HCT116 (cell line): Measurements from ENCODE around the gene EIF4ENIF1. TPM values are rescaled to one million over a fixed set of nuclear protein-coding genes. Genes with fewer than 3 reads are reported as not detected.

Experiments
- ATAC-seq: fragments of 200-7000 bp; cut with Tn5 transposase; 2 replicates; pipeline ENCODE4 v1.9.1; 2020; ENCODE audit warnings: mild to moderate bottlenecking, moderate library complexity
- BruUV-seq: library from RNA; stranded (reverse); fragments of 400-500 nt; replicated peaks from 2 replicates; lab custom pipeline; 2021; lab: Mats Ljungman, UMichigan
- CTCF ChIA-PET: fragments of 300-600 bp; sonication (Branson Sonifier 250); formaldehyde crosslinking; loops from one replicate; lab custom pipeline; 2021; ENCODE audit warnings: antibody characterized with exemption; lab: Charles Lee
- POLR2A ChIA-PET: fragments of 300-600, 350-600 bp; sonication (Branson Sonifier 250); formaldehyde crosslinking; loops from one replicate; lab custom pipeline; 2021; ENCODE audit warnings: antibody characterized with exemption; lab: Charles Lee
- RAD21 ChIA-PET, 2 experiments: fragments of 300-600 bp; sonication (Branson Sonifier 250); formaldehyde crosslinking; loops; one replicate each; lab custom pipeline; 2023; ENCODE audit warnings: low total read pairs in 2 of 2; ENCODE audit not compliant: uncharacterized antibody in 2 of 2, unreplicated experiment in 2 of 2, low non-redundant PET in 1 of 2; lab: Charles Lee
- DNase-seq: peaks from one replicate; pipeline ENCODE4 v3.0.0-alpha.2; 2010; ENCODE audit warnings: low read depth, low spot score
- H2AFZ ChIP-seq: fragments of 200-600 bp; shearing (Covaris generic), sonication (generic); 2 replicates; pipeline ENCODE4 v1.6.1; 2017; ENCODE audit warnings: low read depth, mixed run types, mixed read lengths, antibody characterized with exemption, low read length; ENCODE audit not compliant: poor library complexity, severe bottlenecking
- H3K27ac ChIP-seq: 2 replicates; pipeline ENCODE4 v1.5.1; 2012; ENCODE audit warnings: low read depth, low read length
- H3K27me3 ChIP-seq: fragments of 200-600 bp; sonication (generic); 2 replicates; pipeline ENCODE4 v1.6.1; 2016; ENCODE audit warnings: mixed run types, low read length, mixed read lengths; ENCODE audit not compliant: insufficient read depth
- H3K36me3 ChIP-seq, 2 experiments: fragments of 200-500 bp in 1 of 2; fragments of 200-600 bp in 1 of 2; sonication (Bioruptor generic) in 1 of 2; sonication (generic) in 1 of 2; 2 replicates each; pipeline versions ENCODE4 v1.5.1 to v1.6.1; 2014 to 2016; ENCODE audit warnings: low read length in 2 of 2, inconsistent platforms in 1 of 2, mixed read lengths in 1 of 2, mixed run types in 1 of 2; ENCODE audit not compliant: insufficient read depth in 2 of 2, control insufficient read depth in 1 of 2
- H3K4me1 ChIP-seq, 2 experiments: fragments of 200-600 bp in 1 of 2; sonication (generic) in 1 of 2; 2 replicates each; pipeline versions ENCODE4 v1.5.1 to v1.6.1; 2012 to 2017; ENCODE audit warnings: low read length in 2 of 2, inconsistent platforms in 1 of 2, mild to moderate bottlenecking in 1 of 2, mixed read lengths in 1 of 2, mixed run types in 1 of 2, moderate library complexity in 1 of 2; ENCODE audit not compliant: insufficient read depth in 2 of 2, control insufficient read depth in 1 of 2
- H3K4me2 ChIP-seq: fragments of 200-600 bp; sonication (generic); 2 replicates; pipeline ENCODE4 v1.6.1; 2017; ENCODE audit warnings: mixed run types, low read length, mixed read lengths
- H3K4me3 ChIP-seq, 2 experiments: fragments of 200-600 bp in 1 of 2; sonication (generic) in 1 of 2; replicated peaks in 1 of 2; 2 replicates each; pipeline ENCODE4 v1.5.1; 2011 to 2016; ENCODE audit warnings: low read length in 2 of 2, control low read depth in 1 of 2, low read depth in 1 of 2, mild to moderate bottlenecking in 1 of 2, mixed read lengths in 1 of 2, mixed run types in 1 of 2
- H3K79me2 ChIP-seq: fragments of 200-600 bp; sonication (generic); 2 replicates; pipeline ENCODE4 v1.6.1; 2017; ENCODE audit warnings: mild to moderate bottlenecking, mixed run types, low read length, moderate library complexity, mixed read lengths; ENCODE audit not compliant: insufficient read depth
- H3K9ac ChIP-seq: fragments of 200-600 bp; sonication (generic); 2 replicates; pipeline ENCODE4 v1.6.1; 2016; ENCODE audit warnings: low read length, mixed read lengths
- H3K9me2 ChIP-seq: fragments of 200-600 bp; sonication (generic), shearing (Covaris generic); 2 replicates; pipeline ENCODE4 v1.6.1; 2017; ENCODE audit warnings: mixed run types, mild to moderate bottlenecking, moderate library complexity; ENCODE audit not compliant: insufficient read depth
- H3K9me3 ChIP-seq, 2 experiments: fragments of 200-500 bp in 1 of 2; fragments of 200-600 bp in 1 of 2; sonication (Bioruptor generic) in 1 of 2; sonication (generic) in 1 of 2; 2 replicates each; pipeline ENCODE4 v1.6.1; 2014 to 2017; ENCODE audit warnings: low read length in 2 of 2, mixed read lengths in 2 of 2, inconsistent platforms in 1 of 2, low read depth in 1 of 2, mild to moderate bottlenecking in 1 of 2, mixed run types in 1 of 2, moderate library complexity in 1 of 2; ENCODE audit not compliant: control insufficient read depth in 1 of 2, insufficient read depth in 1 of 2
- H4K20me1 ChIP-seq: fragments of 200-600 bp; sonication (generic), shearing (Covaris generic); 2 replicates; pipeline ENCODE4 v1.6.1; 2017; ENCODE audit warnings: mixed run types, mild to moderate bottlenecking, moderate library complexity; ENCODE audit not compliant: insufficient read depth
- CBX3 ChIP-seq: IDR thresholded peaks from 2 replicates; pipeline ENCODE4 v1.6.1; 2012; ENCODE audit warnings: low read depth
- CEBPB ChIP-seq: IDR thresholded peaks from 2 replicates; pipeline ENCODE4 v1.6.1; 2012; ENCODE audit warnings: low read depth
- EZH2phosphoT487 ChIP-seq: fragments of 200-600 bp; IDR thresholded peaks from 2 replicates; pipeline ENCODE4 v1.6.1; 2018; ENCODE audit warnings: antibody characterized with exemption, borderline replicate concordance
- FOSL1 ChIP-seq: IDR thresholded peaks from 2 replicates; pipeline ENCODE4 v1.6.1; 2012; ENCODE audit warnings: low read depth
- RAD21 ChIP-seq: IDR thresholded peaks from 2 replicates; pipeline ENCODE4 v1.6.1; 2012; ENCODE audit warnings: low read depth, mild to moderate bottlenecking
- TCF7L2 ChIP-seq: IDR thresholded peaks from 2 replicates; pipeline ENCODE4 v1.7.0; 2011; ENCODE audit warnings: borderline replicate concordance, inconsistent platforms; ENCODE audit not compliant: insufficient read depth, insufficient read length; ENCODE audit errors: extremely low read depth
- YY1 ChIP-seq: IDR thresholded peaks from 2 replicates; pipeline ENCODE4 v1.6.1; 2011; ENCODE audit warnings: low read length, low read depth, moderate library complexity, mild to moderate bottlenecking; ENCODE audit not compliant: insufficient replicate concordance; ENCODE audit errors: extremely low read depth
- ZNF274 ChIP-seq: fragments of 200-500 bp; sonication (Bioruptor generic); IDR thresholded peaks from 2 replicates; pipeline ENCODE4 v1.6.1; 2014; ENCODE audit warnings: mild to moderate bottlenecking, low read depth, low read length, inconsistent platforms
- intact Hi-C: fragments of 100-400 bp; cut with micrococcal nuclease; formaldehyde crosslinking; loops from 2 replicates; pipeline ENCODE4 v1.10.0; 2022
- total RNA-seq: library from RNA; stranded (reverse); gene quantifications from one replicate; pipeline ENCODE4 v1.2.1, GENCODE V29; 2021; ENCODE audit not compliant: unreplicated experiment

The EIF4ENIF1 gene
- total RNA-seq, 1 experiment from 2014 or later: 24.2 TPM

GRCh38 chr22:31504282-31504681, 14.6 kb upstream of the EIF4ENIF1 start:
- no peaks in the 10 kb centered on the region for H4K20me1 ChIP-seq
- ChIA-PET CTCF (no interaction called here), RAD21 (no interaction called here), POLR2A (no interaction called here)
- no peaks in the 10 kb centered on the region for H3K9me3 ChIP-seq
- no peak overlapping the region for H2AFZ ChIP-seq
- H3K27me3 ChIP-seq: no peaks in the 10 kb centered on the region
- no peak overlapping the region for H3K4me3 ChIP-seq
- 0 out of 4 replicates have a peak, but pooled peaks cover 0 to 4% of the 10 kb centered on the region in 2 experiments for H3K36me3 ChIP-seq
- H3K4me2 ChIP-seq: no peak overlapping the region
- H3K9ac ChIP-seq: no peak overlapping the region
- peaks cover 26% of the 10 kb centered on the region for H3K79me2 ChIP-seq
- no peak overlapping the region for H3K27ac ChIP-seq
- BruUV-seq: no TSS peak
- no peaks in the 10 kb centered on the region for H3K9me2 ChIP-seq
- ATAC-seq (no peak), DNase-seq (no peak)
- TF ChIP-seq TCF7L2: no peak
- no peak for TF ChIP-seq RAD21
- no peak for TF ChIP-seq EZH2phosphoT487
- no peak for TF ChIP-seq ZNF274
- H3K4me1 ChIP-seq: no peaks in the 10 kb centered on the region
- intact Hi-C loops: no loop called here

GRCh38 chr22:31503211-31503964, 13.7 kb upstream of the EIF4ENIF1 start:
- Histone ChIP-seq H3K4me1 (no peaks in the 10 kb centered on the region), H3K9me2 (no peaks in the 10 kb centered on the region), H2AFZ (no peak overlapping the region), H4K20me1 (no peaks in the 10 kb centered on the region), H3K36me3 (no peaks in the 10 kb centered on the region), H3K9ac (no peak overlapping the region), H3K27ac (no peak overlapping the region), H3K79me2 (peaks cover 26% of the 10 kb centered on the region), H3K4me3 (no peak overlapping the region), H3K27me3 (no peaks in the 10 kb centered on the region), H3K4me2 (no peak overlapping the region), H3K9me3 (no peaks in the 10 kb centered on the region)
- ChIA-PET CTCF (no interaction called here), POLR2A (interaction anchor here (0.6 kb wide), 1 partner anchor 27 kb away, joined by 4 read pairs; no protein-coding TSS in a partner anchor), RAD21 (no interaction called here)
- DNase-seq (no peak), ATAC-seq (no peak)
- TF ChIP-seq TCF7L2 (no peak), RAD21 (no peak), FOSL1 (no peak), CBX3 (no peak), CEBPB (no peak), YY1 (no peak)
- no TSS peak for BruUV-seq
- intact Hi-C loops: no loop called here
